ENCODE data around the gene HSCB.
"Not testable (repeated sequence)": the region's sequence is repeated elsewhere in the genome, so short reads cannot be mapped to it uniquely, and the experiment has no call there.

The HSCB gene

DNA sequence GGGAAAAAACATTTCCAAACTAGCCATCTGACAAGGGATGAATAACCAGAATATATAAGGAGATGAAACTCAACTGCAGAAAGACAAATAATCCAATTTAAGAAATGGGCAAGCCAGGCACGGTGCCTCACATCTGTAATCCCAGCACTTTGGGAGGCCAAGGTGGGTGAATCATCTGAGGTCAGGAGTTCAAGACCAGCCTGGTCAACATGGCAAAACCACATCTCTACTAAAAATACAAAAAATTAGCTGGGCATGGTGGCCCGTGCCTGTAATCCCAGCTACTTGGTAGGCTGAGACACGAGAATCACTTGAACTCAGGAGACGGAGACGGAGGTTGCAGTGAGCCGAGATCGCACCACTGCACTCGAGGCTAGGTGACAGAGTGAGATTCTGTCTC, 3.0 kb upstream of the HSCB start:
- not testable (repeated sequence) for DNase-seq (ENCODE audit: low spot score)

DNA sequence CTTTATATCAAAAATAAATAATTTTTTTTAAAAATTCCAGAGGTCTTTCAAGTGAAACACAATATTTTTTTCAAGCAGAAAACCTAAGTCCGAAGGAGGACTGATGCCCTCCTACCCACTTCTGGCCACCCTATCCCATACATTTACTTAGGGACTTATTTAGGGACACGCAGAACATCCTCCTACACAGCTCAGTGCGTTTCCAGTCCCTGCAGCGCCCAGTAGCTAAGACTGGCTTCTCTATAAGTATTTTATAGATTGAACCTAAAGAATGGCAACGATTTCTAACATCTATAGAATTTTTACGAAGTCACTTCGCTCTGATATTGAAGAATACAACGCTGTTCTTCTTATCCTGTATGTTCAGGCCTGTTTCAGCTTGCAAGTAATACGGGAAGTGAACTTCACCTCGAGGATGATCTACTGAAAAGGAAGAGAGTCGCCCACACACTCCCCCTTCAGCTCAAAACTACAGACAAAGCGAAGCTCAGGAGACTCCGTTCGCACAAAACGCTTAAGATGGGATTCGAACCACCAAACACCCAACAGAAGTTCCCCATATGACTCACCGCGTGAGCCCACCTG, 547 bp upstream of the HSCB start:
- no peak for DNase-seq (ENCODE audit: low spot score)

GRCh38 chr22:28742562-28742962, 723 bp downstream of the HSCB start:
- no peak for DNase-seq (ENCODE audit: low spot score)

DNA sequence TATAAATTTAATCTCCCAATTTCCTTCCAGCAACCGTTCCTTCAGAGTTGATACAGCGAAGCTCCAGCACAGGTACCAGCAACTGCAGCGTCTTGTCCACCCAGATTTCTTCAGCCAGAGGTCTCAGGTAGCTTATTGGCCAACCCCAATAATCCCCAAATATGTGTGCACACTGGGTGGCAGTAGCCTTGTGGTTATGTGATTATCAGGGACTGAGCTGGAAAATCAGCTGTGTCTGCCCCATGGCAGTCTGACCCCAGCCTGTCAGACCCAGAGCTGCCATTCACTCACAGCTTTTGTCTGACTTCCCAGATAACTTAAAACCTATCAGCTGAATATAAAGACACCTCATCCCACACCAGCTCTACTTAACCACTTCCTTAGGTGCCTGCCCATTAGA, 2.0 kb downstream of the HSCB start:
- DNase-seq (ENCODE audit: low spot score) = no peak

DNA sequence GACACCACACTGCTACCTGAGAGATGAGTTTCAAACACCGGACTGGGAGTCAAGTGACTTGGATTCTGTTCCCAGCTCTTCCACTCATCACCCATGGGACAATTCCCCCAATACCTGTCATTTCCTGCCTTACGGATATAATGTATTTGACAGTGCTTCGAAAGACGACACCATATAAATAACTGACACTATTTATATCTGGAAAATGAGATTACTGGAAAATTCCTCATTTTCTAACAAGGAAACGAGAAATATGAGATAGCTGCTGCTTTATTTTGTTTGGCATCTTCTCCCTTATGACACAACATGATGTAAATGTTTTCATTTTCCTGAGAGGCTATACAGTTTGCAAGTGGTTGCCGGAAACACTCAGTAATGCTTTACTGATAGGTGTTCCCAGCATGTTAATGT, 8.6 kb downstream of the HSCB start:
- DNase-seq (ENCODE audit: low spot score) = no peak

DNA sequence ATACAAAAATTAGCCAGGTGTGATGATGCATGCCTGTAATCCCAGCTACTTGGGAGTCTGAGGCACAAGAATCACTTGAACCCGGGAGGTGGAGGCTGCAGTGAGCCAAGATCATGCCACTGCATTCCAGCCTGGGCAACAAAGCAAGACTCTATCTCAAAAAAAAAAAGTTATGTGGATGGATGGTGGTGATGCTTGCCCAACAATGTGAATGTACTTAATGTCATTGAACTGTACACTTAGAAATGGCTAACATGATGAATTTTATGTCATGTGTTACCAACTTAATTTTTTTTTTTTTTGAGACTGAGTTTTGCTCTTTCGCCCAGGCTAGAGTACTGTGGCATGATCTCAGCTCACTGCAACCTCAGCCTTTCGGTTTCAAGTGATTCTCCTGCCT, 12.7 kb downstream of the HSCB start:
- DNase-seq (ENCODE audit: low spot score) = not testable (repeated sequence)

- DNase-seq (ENCODE audit: low spot score) = peak; percentile 19
Observed at GRCh38 chr22:28759861-28760560, 18.2 kb downstream of the HSCB start.

DNA sequence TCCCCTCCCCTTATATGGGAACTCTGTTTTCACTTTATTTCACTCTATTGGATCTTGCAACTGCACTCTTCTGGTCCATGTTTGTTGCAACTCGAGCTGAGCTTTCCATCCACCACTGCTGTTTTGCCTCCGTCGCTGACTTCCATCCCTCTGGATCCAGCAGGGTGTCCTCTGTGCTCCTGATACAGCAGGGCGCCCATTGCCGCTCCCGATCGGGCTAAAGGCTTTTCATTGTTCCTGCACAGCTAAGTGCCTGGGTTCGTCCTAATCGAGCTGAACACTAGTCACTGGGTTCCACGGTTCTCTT, 19.6 kb downstream of the HSCB start:
- DNase-seq (ENCODE audit: low spot score) = no peak

DNA sequence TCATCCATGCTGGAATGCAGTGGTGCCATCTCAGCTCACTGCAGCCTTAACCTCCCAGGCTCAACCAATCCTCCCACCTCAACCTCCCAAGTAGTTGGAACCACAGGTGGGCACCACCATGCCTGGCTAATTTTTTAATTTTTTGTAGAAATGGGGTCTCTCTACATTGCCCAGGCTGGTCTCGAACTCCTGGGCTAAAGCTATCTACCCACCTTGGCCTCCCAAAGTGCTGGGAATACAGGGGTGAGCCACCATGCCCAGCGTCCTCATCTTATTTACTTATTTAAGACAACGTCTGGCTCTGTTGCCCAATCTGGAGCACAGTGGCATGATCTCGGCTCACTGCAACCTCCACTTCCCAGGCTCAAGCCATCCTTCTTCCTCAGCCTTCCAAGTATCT, 20.2 kb downstream of the HSCB start:
- DNase-seq (ENCODE audit: low spot score) = not testable (repeated sequence)

DNA sequence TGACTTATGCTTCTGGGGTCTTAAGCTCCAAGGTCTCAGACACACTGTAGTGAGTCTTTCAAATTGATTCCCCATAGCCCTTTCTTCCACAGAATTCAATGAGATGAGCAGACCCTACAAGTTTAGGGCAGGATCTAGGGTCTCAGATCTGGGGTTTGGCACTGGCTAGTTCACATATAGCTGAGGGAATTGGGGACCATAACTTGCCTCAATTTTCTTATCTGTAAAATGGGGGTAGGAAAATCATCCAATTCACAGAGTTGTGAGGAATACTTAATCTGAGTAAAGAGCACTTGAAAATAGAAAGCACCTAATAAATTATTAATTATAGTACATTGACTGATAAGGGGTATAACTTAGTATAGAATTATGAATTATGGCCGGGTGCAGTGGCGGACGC, 24.8 kb downstream of the HSCB start:
- DNase-seq (ENCODE audit: low spot score) = no peak

- no peak for DNase-seq (ENCODE audit: low spot score)
Observed at GRCh38 chr22:28768701-28769393, 27.0 kb downstream of the HSCB start.

DNA sequence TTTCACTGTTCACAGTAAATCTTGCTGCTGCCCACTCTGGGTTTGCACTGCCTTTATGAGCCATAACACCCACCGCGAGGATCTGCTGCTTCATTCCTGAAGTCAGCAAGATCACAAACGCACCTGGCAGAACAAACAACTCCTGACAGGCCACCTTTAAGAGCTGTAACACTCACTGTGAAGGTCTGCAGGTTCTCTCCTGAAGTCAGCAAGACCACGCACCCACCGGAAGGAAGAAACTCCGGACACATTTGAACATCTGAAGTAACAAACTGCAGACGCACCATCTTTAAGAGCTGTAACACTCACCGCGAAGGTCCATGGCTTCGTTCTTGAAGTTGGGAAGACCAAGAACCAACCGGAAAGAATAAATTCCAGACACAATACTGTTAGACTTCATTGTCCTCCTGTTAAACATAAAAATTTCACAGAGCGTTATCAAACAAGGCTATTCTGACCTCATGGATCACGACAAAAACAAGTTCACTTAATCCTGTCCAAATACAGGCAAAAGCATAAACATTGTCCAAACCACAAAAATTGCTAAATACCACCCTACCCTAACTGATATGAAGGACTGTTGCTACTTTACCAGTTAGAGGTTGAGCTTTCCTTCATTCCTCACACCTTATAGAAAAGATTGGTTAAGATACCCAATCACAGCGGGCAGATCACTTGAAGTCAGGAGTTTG, 27.7 kb downstream of the HSCB start:
- no peak for DNase-seq (ENCODE audit: low spot score)

- DNase-seq (ENCODE audit: low spot score) = no peak
Observed at GRCh38 chr22:28771195-28771791, 29.5 kb downstream of the HSCB start.

DNA sequence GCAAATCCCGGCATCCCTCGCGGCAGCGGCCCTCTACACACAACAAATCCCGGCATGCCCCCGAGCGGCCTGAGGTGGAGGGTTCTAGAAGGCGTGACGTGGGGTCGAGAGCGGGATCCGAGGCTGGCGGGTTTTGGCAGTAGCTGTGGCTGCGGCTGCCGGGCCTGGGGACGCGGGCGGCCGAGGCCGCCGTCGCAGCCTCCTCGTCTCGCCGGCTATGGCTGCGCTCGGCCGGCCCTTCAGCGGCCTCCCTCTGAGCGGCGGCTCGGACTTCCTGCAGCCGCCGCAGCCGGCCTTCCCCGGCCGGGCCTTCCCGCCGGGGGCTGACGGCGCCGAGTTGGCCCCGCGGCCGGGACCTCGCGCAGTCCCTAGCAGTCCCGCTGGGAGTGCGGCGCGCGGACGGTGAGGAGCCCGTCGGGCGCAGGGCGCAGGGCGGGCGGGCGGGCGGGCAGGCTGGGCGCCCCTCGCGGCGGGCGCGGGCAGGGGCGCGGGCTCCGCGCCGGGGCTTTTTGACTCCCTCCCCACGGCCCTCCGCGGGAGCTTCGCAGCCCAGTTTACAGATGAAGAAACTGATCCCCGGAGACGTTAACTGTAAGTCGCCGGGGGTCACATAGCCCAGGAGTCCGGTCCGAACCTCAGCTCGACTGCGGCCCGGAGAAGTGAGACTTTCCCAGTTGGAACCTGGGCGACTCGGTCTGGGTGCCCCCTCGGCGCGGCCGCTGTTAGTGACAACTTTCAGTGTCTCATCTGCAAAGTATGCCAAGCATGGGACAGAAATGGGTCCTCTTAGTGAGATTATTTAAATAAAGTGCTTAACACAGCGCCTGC, 31.0 kb downstream of the HSCB start, which contains the start of gene CCDC117:
Gene CCDC117, plus strand, starts transcription at position 63 of the 828 bp plus-strand sequence. Its CDS starts 155 bp downstream, at position 218.
- peak; percentile 94 for DNase-seq (ENCODE audit: low spot score)

DNA sequence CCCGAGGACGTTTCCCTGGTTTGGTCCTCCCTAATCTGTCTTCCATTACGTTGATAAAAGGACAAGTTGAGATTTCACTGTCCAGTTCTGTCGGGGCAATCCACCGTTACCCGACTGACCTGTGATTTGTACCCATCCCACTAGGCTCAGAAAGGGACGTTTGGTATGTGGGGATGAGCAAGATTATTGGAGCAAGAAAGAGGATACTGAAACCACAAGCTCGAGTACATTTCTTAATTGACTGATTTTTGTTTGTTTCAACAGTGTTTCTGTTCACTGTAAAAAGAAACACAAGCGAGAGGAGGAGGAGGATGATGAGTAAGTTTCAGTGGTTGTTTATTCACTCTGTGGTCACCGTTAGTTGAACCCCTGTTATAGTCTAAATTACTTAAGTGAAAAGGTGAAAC, 31.6 kb downstream of the HSCB start:
- peak; percentile 13 for DNase-seq (ENCODE audit: low spot score)

GRCh38 chr22:28774378-28774777, 32.5 kb downstream of the HSCB start:
- no peak for DNase-seq (ENCODE audit: low spot score)

GRCh38 chr22:28779833-28780232, 38.0 kb downstream of the HSCB start:
- no peak for DNase-seq (ENCODE audit: low spot score)

- DNase-seq (ENCODE audit: low spot score) = no peak
Observed at GRCh38 chr22:28780296-28780695, 38.5 kb downstream of the HSCB start.

- no peak for DNase-seq (ENCODE audit: low spot score)
Observed at GRCh38 chr22:28783786-28784671, 42.2 kb downstream of the HSCB start.

GRCh38 chr22:28788601-28789000, 46.8 kb downstream of the HSCB start:
- no peak for DNase-seq (ENCODE audit: low spot score)

DNA sequence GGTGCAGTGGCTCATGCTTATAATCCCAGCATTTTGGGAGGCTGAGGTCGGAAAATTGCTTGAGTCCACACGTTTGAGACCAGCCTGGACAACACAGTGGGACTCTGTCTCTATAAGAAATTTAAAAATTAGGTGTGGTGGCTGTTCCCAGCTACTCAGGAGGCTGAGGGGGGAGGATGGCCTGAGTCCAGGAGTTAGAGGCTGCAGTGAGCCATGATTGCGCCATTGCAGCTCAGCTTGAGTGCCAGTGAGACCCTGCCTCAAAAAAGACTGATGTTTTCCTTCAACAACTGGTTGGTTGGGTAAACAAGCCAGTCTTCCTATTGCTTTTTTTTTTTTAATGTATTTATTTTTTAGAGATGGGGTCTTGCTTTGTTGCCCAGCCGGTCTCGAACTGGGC, 49.3 kb downstream of the HSCB start:
- DNase-seq (ENCODE audit: low spot score) = no peak
